Bone marrow (tissue), 2 donors: Measurements from ENCODE around the gene POLR3G.

Source experiments
- DNase-seq, 2 donors: peaks; one replicate each; lab custom pipeline; 2025; lab: John Stamatoyannopoulos, UW

Gene POLR3G, protein sequence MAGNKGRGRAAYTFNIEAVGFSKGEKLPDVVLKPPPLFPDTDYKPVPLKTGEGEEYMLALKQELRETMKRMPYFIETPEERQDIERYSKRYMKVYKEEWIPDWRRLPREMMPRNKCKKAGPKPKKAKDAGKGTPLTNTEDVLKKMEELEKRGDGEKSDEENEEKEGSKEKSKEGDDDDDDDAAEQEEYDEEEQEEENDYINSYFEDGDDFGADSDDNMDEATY

GRCh38 chr5:90474235-90475107 is at the start of gene POLR3G, which contains the start of gene MBLAC2:
Gene POLR3G (plus strand): TSS chr5:90474864. CDS start chr5:90485568, 10,704 bp downstream.
Gene MBLAC2 (minus strand): TSS chr5:90474771. CDS start chr5:90474292, 479 bp downstream.
- peak; percentile 74 to 84 for DNase-seq

DNA sequence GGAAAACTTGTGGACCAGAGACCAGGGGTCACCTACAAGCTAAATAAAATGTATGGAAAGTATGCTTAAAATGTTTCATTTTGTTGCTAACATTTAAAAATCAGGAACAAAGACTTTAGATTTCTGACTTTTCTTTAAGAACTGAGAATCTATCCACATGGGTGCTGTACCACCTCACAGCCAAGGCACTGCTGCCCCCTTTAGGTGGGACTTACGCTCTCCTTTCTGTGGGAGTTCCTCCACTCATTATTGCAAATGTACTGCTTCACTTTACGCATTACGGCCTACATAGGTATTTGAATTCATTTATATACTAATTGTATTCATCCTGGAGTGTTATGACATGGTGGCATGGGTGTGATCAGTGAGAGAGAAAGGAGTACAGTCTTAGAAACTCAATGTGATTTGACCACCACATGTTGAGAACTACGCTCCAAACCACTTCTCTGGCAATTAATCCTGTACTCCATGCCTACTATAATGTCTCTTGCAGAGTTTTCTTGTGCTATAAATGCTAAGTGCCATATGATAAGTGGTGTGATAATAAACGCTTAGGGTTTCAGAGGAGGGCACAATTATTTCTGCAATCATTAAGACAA is 40.4 kb upstream of the POLR3G start:
- DNase-seq, result peak in 1 of 2 donors; percentile 18

DNA sequence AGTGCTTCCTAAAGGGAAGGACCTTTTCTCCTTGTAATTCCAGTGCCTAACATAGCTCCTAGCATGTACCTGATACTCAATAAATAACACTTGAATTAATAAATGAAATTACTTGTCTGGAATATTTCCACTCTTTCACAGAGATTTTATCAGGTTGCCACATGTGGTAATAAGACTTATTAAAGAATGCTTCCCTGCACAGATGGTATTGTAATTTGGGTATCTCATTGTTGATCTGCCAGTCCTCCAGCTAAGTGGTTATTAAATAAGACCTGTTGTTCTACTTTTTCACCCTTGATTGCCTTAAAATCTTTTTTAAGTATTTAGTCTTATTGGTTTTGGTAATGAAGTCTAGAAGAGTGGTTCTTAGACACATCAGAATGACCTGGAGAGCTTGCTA is 37.0 kb upstream of the POLR3G start:
- DNase-seq, result no peak

DNA sequence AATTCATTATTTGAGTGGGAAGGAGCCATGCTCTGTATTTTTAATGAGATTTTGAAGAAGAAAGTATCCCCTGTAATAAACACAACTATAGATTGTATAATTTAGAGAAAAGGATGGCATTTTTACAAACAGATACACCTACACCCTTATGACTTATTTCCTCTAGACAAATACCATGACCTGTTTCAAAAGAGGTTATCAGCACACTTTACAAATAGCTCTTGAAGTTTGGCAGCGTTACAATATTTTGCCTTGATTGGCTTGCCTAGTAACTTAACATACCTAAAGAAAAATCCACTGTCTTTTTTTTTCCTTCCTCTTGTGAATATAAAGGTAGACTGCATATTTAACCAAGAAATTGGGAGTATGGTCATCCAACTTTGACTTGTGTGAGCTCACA is 36.6 kb upstream of the POLR3G start:
- no peak for DNase-seq

- DNase-seq, result no peak
These were observed 34.0 kb upstream of the POLR3G start for GRCh38 chr5:90440644-90441043.

DNA sequence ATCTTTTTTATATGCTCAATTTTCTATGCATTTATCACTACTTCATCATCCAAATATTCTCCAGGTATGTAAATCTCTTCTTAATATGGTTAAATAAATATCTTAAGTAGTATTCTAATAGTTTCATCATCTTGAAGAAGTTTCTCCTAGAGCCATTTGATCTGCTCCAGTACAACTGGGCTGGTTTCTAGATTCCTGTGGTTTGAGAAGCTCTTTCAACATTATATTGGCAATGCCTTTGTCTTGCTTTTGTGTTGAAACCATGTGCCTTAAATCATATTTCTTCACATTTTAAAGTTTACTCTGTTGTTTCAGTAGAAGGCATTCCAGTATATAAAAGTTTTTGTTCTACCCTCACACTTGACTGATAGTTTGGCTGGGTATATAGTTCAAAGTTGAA is 27.7 kb upstream of the POLR3G start:
- DNase-seq, result no peak

DNA sequence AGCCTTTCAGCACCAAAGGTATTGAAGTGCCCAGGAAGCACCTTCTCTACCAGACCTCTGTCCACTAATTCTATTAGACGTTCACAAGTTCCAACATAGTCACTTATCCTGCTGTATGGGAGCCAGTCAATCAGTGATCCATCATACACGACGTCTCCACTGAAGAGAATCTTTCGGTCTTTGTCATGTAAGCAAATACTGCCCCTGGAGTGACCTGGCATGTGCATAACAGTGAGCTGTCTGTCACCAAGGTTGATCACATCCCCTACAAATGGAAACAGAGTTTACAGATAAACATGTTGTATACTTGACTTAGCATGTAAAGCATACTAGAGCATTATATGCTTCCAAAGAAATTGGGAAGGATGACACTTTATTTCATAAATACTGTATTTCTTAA is 13.4 kb upstream of the POLR3G start:
- no peak for DNase-seq

GRCh38 chr5:90472783-90473395 is 1.8 kb upstream of the POLR3G start:
- DNase-seq, result no peak

GRCh38 chr5:90473396-90474234 is 1.0 kb upstream of the POLR3G start:
- DNase-seq, result peak in 1 of 2 donors; percentile 48

DNA sequence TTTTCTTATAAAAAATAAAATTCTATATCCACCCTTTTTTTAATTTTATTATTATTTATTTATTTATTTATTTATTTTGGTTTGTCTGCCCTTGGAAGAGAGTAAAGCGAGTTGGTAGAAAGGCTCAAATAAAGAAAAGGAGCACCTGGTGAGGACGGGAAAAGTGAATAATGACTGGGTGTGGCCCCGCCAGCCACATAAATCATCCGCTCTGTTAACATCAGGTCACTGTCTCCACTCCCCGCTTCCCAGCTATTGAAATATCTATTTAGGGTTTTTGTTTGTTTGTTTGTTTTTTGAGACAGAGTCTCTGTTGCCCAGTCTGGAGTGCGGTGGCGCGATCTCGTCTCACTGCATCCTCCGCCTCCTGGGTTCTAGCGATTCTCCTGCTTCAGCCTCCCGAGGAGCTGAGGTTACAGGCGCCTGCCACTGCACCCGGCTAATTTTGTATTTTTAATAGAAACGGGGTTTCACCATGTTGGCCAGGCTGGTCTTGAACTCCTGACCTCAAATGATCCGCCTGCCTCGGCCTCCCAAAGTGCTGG is 844 bp downstream of the POLR3G start:
- no peak for DNase-seq

GRCh38 chr5:90476391-90476790 is 1.7 kb downstream of the POLR3G start:
- no peak for DNase-seq

- no peak for DNase-seq
These were observed 2.4 kb downstream of the POLR3G start for GRCh38 chr5:90477073-90477472.

DNA sequence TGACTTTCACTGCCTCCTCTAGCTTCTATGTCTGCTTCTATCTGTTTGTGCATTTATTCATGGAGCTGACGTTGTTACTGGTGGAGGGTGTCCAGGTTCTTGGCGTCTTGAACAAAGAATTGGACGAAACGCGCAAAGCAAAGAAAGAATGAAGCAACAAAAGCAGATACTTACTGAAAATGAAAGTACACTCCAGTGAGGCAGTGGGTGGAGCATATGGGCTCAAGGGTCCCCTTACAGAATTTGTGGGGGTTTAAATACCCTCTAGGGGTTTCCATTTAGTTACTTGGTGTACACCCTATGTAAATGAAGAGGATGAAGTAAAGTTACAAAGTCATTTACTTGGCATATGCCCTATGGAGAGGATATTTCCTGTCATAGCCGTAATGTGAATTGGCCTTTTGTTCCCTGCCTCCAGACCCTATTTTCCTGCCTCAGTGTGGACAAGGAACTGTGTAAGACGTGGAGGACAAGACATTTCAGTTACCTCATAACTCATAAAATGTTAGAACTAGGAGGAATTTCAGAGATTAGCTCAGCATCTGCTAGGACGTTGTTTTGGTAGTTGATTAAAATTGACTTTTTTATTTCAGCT is 3.1 kb downstream of the POLR3G start:
- DNase-seq, result no peak

GRCh38 chr5:90479611-90480385 is 5.1 kb downstream of the POLR3G start:
- no peak for DNase-seq

- DNase-seq, result no peak
These were observed 6.0 kb downstream of the POLR3G start for GRCh38 chr5:90480699-90481098.

- DNase-seq, result no peak
These were observed 8.5 kb downstream of the POLR3G start for GRCh38 chr5:90483206-90483605.

DNA sequence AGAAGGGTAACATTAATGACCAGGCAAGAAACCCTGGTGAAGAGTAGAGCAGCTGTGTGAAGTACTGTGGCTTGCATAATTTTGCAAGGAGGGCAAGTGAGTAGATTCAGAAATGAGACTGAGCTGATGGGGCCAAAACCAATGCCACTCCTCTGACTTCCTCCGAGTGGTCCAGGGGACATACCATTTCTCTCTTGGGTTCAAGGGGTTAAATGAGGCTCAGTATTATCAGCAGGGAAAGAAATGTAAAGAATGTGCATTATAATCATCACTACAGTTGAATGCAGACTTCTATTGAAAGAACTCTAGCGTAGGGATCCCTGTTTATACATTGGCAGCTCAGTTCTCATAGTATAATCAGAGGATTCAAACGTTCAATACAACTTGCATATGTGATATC is 9.9 kb downstream of the POLR3G start:
- DNase-seq, result no peak

GRCh38 chr5:90488791-90489190 is 14.1 kb downstream of the POLR3G start:
- DNase-seq, result no peak

DNA sequence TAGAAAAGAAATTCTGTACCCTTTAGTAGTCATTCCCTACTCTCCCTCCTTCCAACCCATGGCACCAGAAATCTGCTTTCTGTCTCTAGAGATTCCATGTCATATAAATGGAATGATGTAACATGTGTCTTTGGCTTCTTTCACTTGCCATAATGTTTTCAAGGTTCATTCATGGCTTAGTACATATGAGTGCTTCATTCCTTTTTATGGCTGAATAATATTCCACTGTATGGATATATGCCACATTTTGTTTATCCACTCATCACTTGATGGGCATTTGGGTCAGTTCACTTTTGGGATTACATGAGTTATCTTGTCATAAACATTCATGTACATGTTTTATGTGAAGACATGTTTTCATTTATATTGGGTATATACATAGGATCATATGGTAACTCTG is 19.4 kb downstream of the POLR3G start:
- no peak for DNase-seq

GRCh38 chr5:90495146-90495545 is 20.5 kb downstream of the POLR3G start:
- no peak for DNase-seq
